ENCODE data around the gene UHRF1.
A peak's percentile ranks its signal among the peaks of the same experiment; 100 is the strongest.
"Not testable (repeated sequence)": the region's sequence is repeated elsewhere in the genome, so short reads cannot be mapped to it uniquely, and the experiment has no call there.

UHRF1 gene
- total RNA-seq: 0.30 to 15.6 reads per million in 2 experiments

- DNase-seq (ENCODE audit: low read depth): no peak
Observed at GRCh38 chr19:4909156-4909896, at the start of gene UHRF1. TSS of gene UHRF1 (plus strand) at chr19:4909501. CDS start at chr19:4910886, 1,385 bp downstream.

- no peak for DNase-seq (ENCODE audit: low read depth)
Observed at GRCh38 chr19:4859697-4860096, 49.6 kb upstream of the UHRF1 start.

- no peak for DNase-seq (ENCODE audit: low read depth)
Observed at GRCh38 chr19:4861147-4861546, 48.2 kb upstream of the UHRF1 start.

GRCh38 chr19:4866595-4867424 is 42.5 kb upstream of the UHRF1 start:
- peak; percentile 31 for DNase-seq (ENCODE audit: low read depth)

- DNase-seq (ENCODE audit: low read depth): peak; percentile 83
Observed at GRCh38 chr19:4867534-4868285, 41.6 kb upstream of the UHRF1 start, which contains the start of gene PLIN3. TSS of gene PLIN3 (minus strand) at chr19:4867667. CDS start at chr19:4861394, 6,273 bp downstream.

GRCh38 chr19:4868286-4868834 is 40.9 kb upstream of the UHRF1 start:
- DNase-seq (ENCODE audit: low read depth): no peak

- DNase-seq (ENCODE audit: low read depth): no peak
Observed at GRCh38 chr19:4870025-4870700, 39.1 kb upstream of the UHRF1 start.

GRCh38 chr19:4871711-4872110 is 37.6 kb upstream of the UHRF1 start:
- no peak for DNase-seq (ENCODE audit: low read depth)

GRCh38 chr19:4873930-4874329 is 35.4 kb upstream of the UHRF1 start:
- no peak for DNase-seq (ENCODE audit: low read depth)

GRCh38 chr19:4877753-4878490 is 31.4 kb upstream of the UHRF1 start:
- no peak for DNase-seq (ENCODE audit: low read depth)

- no peak for DNase-seq (ENCODE audit: low read depth)
Observed at GRCh38 chr19:4878491-4878968, 30.8 kb upstream of the UHRF1 start.

- DNase-seq (ENCODE audit: low read depth): no peak
Observed at GRCh38 chr19:4879041-4879440, 30.3 kb upstream of the UHRF1 start.

- DNase-seq (ENCODE audit: low read depth): not testable (repeated sequence)
Observed at GRCh38 chr19:4882874-4883273, 26.4 kb upstream of the UHRF1 start.

GRCh38 chr19:4884993-4885392 is 24.3 kb upstream of the UHRF1 start:
- DNase-seq (ENCODE audit: low read depth): not testable (repeated sequence)

GRCh38 chr19:4887803-4888202 is 21.5 kb upstream of the UHRF1 start:
- not testable (repeated sequence) for DNase-seq (ENCODE audit: low read depth)

GRCh38 chr19:4889034-4889815 is 20.1 kb upstream of the UHRF1 start:
- DNase-seq (ENCODE audit: low read depth): no peak

- DNase-seq (ENCODE audit: low read depth): no peak
Observed at GRCh38 chr19:4891066-4891465, 18.2 kb upstream of the UHRF1 start.

- not testable (repeated sequence) for DNase-seq (ENCODE audit: low read depth)
Observed at GRCh38 chr19:4892962-4893361, 16.3 kb upstream of the UHRF1 start.

GRCh38 chr19:4896372-4896771 is 12.9 kb upstream of the UHRF1 start:
- no peak for DNase-seq (ENCODE audit: low read depth)

GRCh38 chr19:4897146-4897545 is 12.2 kb upstream of the UHRF1 start:
- DNase-seq (ENCODE audit: low read depth): no peak

All from T follicular helper cell (primary cell).